DOHH2 (cell line): ENCODE data around the gene CRIP1.

Source experiments
- H3F3A ChIP-seq: fragments of 200-600 bp; sonication (generic), shearing (Covaris generic); 2 replicates; pipeline ENCODE4 v1.6.0; 2016; ENCODE audit warnings: antibody characterized with exemption, mild to moderate bottlenecking; ENCODE audit not compliant: control insufficient read depth, insufficient read depth
- H3K27ac ChIP-seq: fragments of 200-600 bp; sonication (generic); 2 replicates; pipeline ENCODE4 v1.5.1; 2014; ENCODE audit warnings: low read depth, mild to moderate bottlenecking, low read length, moderate library complexity
- H3K27me3 ChIP-seq: fragments of 200-600 bp; sonication (generic); 2 replicates; pipeline ENCODE4 v1.6.1; 2014; ENCODE audit warnings: mild to moderate bottlenecking, low read length, mixed read lengths; ENCODE audit not compliant: control insufficient read depth
- H3K36me3 ChIP-seq: fragments of 200-600 bp; sonication (generic); 2 replicates; pipeline ENCODE4 v1.6.1; 2014; ENCODE audit warnings: mild to moderate bottlenecking, low read length, moderate library complexity, mixed read lengths; ENCODE audit not compliant: control insufficient read depth
- H3K4me1 ChIP-seq: fragments of 200-600 bp; sonication (generic); 2 replicates; pipeline ENCODE4 v1.6.1; 2014; ENCODE audit warnings: mild to moderate bottlenecking, low read length, mixed read lengths; ENCODE audit not compliant: control insufficient read depth
- H3K4me2 ChIP-seq: fragments of 200-600 bp; sonication (generic); 2 replicates; pipeline ENCODE4 v1.6.0; 2014; ENCODE audit warnings: mild to moderate bottlenecking, low read length, moderate library complexity
- H3K4me3 ChIP-seq: fragments of 200-600 bp; sonication (generic); 2 replicates; pipeline ENCODE4 v1.5.1; 2014; ENCODE audit warnings: mild to moderate bottlenecking, low read length, mixed read lengths
- H3K79me2 ChIP-seq: fragments of 200-600 bp; sonication (generic); 2 replicates; pipeline ENCODE4 v1.6.1; 2014; ENCODE audit warnings: mild to moderate bottlenecking, low read length, mixed read lengths; ENCODE audit not compliant: control insufficient read depth
- H3K9me2 ChIP-seq: fragments of 200-600 bp; sonication (generic); replicated peaks from 2 replicates; pipeline ENCODE4 v1.6.1; 2014; ENCODE audit warnings: mild to moderate bottlenecking, low read length, mixed read lengths; ENCODE audit not compliant: control insufficient read depth
- H3K9me3 ChIP-seq: fragments of 200-600 bp; sonication (generic); 2 replicates; pipeline ENCODE4 v1.6.1; 2014; ENCODE audit warnings: antibody characterized with exemption, low read length, mixed read lengths; ENCODE audit not compliant: control insufficient read depth, insufficient read depth
- H4K20me1 ChIP-seq: fragments of 200-600 bp; sonication (generic); 2 replicates; pipeline ENCODE4 v1.6.0; 2014; ENCODE audit warnings: low read depth, mild to moderate bottlenecking, antibody characterized with exemption, low read length, moderate library complexity; ENCODE audit not compliant: control insufficient read depth, insufficient read depth
- CTCF ChIP-seq: fragments of 200-600 bp; sonication (generic); IDR thresholded peaks from one replicate; pipeline ENCODE4 v1.5.1; 2014; ENCODE audit warnings: antibody characterized with exemption, mild to moderate bottlenecking, low read depth, low read length; ENCODE audit not compliant: poor library complexity, severe bottlenecking
- EZH2phosphoT487 ChIP-seq: fragments of 200-600 bp; sonication (generic); IDR thresholded peaks from 2 replicates; pipeline ENCODE4 v1.6.1; 2017; ENCODE audit warnings: borderline replicate concordance, mild to moderate bottlenecking, antibody characterized with exemption, low read length, moderate library complexity, mixed read lengths

CRIP1 gene

GRCh38 chr14:105471823-105472485 is 14.7 kb upstream of the CRIP1 start:
- Histone ChIP-seq H3K27me3 (peaks cover 26% of the 10 kb centered on the region), H3K4me1 (peaks cover 28% of the 10 kb centered on the region), H3K4me2 (no peak overlapping the region), H3K9me2 (no peaks in the 10 kb centered on the region), H3K27ac (no peak overlapping the region), H3K79me2 (no peaks in the 10 kb centered on the region), H3F3A (peaks cover 6% of the 10 kb centered on the region; the same call in 1 of the 2 replicates), H3K4me3 (no peak overlapping the region), H4K20me1 (no peaks in the 10 kb centered on the region), H3K9me3 (no peaks in the 10 kb centered on the region), H3K36me3 (peaks cover 12% of the 10 kb centered on the region; the same call in 1 of the 2 replicates)
- no peak for TF ChIP-seq CTCF
- TF ChIP-seq EZH2phosphoT487, result no peak

- no peak overlapping the region for H3K4me3 ChIP-seq
- peaks cover 30% of the 10 kb centered on the region for H3K27me3 ChIP-seq
- no peak overlapping the region for H3K4me2 ChIP-seq
- H3K27ac ChIP-seq, result no peak overlapping the region
- H3K36me3 ChIP-seq, result peaks cover 10% of the 10 kb centered on the region; the same call in 1 of the 2 replicates
- peaks cover 28% of the 10 kb centered on the region for H3K4me1 ChIP-seq
- H3K9me3 ChIP-seq, result no peaks in the 10 kb centered on the region
- no peak for TF ChIP-seq EZH2phosphoT487
- no peak for TF ChIP-seq CTCF
- no peaks in the 10 kb centered on the region for H3K9me2 ChIP-seq
- H4K20me1 ChIP-seq, result no peaks in the 10 kb centered on the region
- H3F3A ChIP-seq, result peaks cover 6% of the 10 kb centered on the region; the same call in 1 of the 2 replicates
- H3K79me2 ChIP-seq, result no peaks in the 10 kb centered on the region
These were observed 14.1 kb upstream of the CRIP1 start for GRCh38 chr14:105472486-105472991.

GRCh38 chr14:105473033-105473676 is 13.5 kb upstream of the CRIP1 start:
- H4K20me1 ChIP-seq, result no peaks in the 10 kb centered on the region

More at GRCh38 chr14:105473033-105473676, 13.5 kb upstream of the CRIP1 start:
- Histone ChIP-seq H3F3A (peaks cover 6% of the 10 kb centered on the region; the same call in 1 of the 2 replicates), H3K4me2 (peak overlapping the region; percentile 66), H3K27ac (no peak overlapping the region), H3K79me2 (no peaks in the 10 kb centered on the region), H3K4me1 (peaks cover 28% of the 10 kb centered on the region), H3K9me3 (no peaks in the 10 kb centered on the region), H3K9me2 (no peaks in the 10 kb centered on the region), H3K4me3 (no peak overlapping the region; the same call in 1 of the 2 replicates), H3K27me3 (peaks cover 33% of the 10 kb centered on the region), H3K36me3 (peaks cover 8% of the 10 kb centered on the region; the same call in 1 of the 2 replicates)
- TF ChIP-seq CTCF (no peak), EZH2phosphoT487 (no peak)
